RWPE2 (cell line): Measurements from ENCODE around the gene CSH2.
"Not testable (repeated sequence)": the region's sequence is repeated elsewhere in the genome, so short reads cannot be mapped to it uniquely, and the experiment has no call there.

ENCODE experiments used
- ATAC-seq: fragments of 200-7000 bp; cut with Tn5 transposase; 3 replicates; pipeline ENCODE4 v1.9.1; 2021; ENCODE audit warnings: low read depth
- DNase-seq: peaks from one replicate; pipeline ENCODE4 v3.0.0-alpha.2; 2020; ENCODE audit warnings: low spot score
- H3K27ac ChIP-seq: fragments of 450-650 bp; 2 replicates; pipeline ENCODE4 v1.5.1; 2017; ENCODE audit warnings: mild to moderate bottlenecking; ENCODE audit not compliant: poor library complexity, severe bottlenecking
- H3K27me3 ChIP-seq: fragments of 250-450 bp; sonication (Bioruptor Pico); 2 replicates; pipeline ENCODE4 v1.5.1; 2021; ENCODE audit warnings: mild to moderate bottlenecking, moderate library complexity; ENCODE audit not compliant: insufficient read depth, poor library complexity, severe bottlenecking
- H3K36me3 ChIP-seq: fragments of 250-450 bp; sonication (Bioruptor Pico); 2 replicates; pipeline ENCODE4 v1.5.1; 2020; ENCODE audit warnings: low read depth, mild to moderate bottlenecking, moderate library complexity
- H3K4me1 ChIP-seq: fragments of 250-450 bp; sonication (Bioruptor Pico); 2 replicates; pipeline ENCODE4 v1.5.1; 2021; ENCODE audit warnings: mild to moderate bottlenecking, moderate library complexity; ENCODE audit not compliant: insufficient read depth, poor library complexity, severe bottlenecking
- H3K4me3 ChIP-seq: fragments of 250-450 bp; sonication (Bioruptor Pico); 2 replicates; pipeline ENCODE4 v1.5.1; 2021; ENCODE audit warnings: mild to moderate bottlenecking, moderate library complexity; ENCODE audit not compliant: severe bottlenecking
- H3K9me3 ChIP-seq: fragments of 250-450 bp; sonication (Bioruptor Pico); 2 replicates; pipeline ENCODE4 v1.5.1; 2021; ENCODE audit warnings: mild to moderate bottlenecking, moderate library complexity; ENCODE audit not compliant: severe bottlenecking
- TF ChIP-seq, protein P1 (sequence below): fragments of 450-650 bp; IDR thresholded peaks from one replicate; pipeline ENCODE4 v1.5.1; 2017; ENCODE audit warnings: mild to moderate bottlenecking, moderate library complexity; ENCODE audit not compliant: poor library complexity, severe bottlenecking

Gene CSH2

DNA sequence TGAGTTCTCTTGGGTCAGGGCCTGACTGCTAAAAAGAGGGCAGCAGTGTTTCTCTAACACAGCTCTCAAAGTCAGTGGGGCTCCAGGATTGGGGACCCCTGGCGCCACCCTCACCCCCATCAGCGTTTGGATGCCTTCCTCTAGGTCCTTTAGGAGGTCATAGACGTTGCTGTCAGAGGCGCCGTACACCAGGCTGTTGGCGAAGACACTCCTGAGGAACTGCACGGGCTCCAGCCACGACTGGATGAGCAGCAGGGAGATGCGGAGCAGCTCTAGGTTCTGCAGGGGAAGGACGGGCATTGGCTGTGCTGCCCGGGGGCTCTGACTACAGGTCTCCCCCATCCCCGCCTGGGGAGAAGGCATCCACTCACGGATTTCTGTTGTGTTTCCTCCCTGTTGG lies 44.2 kb upstream of the CSH2 start:
- H3K9me3 ChIP-seq: no peaks in the 10 kb centered on the region
- no peaks in the 10 kb centered on the region for H3K4me1 ChIP-seq
- H3K4me3 ChIP-seq: no peak overlapping the region
- TF ChIP-seq, protein P1, sequence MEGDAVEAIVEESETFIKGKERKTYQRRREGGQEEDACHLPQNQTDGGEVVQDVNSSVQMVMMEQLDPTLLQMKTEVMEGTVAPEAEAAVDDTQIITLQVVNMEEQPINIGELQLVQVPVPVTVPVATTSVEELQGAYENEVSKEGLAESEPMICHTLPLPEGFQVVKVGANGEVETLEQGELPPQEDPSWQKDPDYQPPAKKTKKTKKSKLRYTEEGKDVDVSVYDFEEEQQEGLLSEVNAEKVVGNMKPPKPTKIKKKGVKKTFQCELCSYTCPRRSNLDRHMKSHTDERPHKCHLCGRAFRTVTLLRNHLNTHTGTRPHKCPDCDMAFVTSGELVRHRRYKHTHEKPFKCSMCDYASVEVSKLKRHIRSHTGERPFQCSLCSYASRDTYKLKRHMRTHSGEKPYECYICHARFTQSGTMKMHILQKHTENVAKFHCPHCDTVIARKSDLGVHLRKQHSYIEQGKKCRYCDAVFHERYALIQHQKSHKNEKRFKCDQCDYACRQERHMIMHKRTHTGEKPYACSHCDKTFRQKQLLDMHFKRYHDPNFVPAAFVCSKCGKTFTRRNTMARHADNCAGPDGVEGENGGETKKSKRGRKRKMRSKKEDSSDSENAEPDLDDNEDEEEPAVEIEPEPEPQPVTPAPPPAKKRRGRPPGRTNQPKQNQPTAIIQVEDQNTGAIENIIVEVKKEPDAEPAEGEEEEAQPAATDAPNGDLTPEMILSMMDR: no peak
- no peak for DNase-seq
- no peak overlapping the region for H3K27ac ChIP-seq
- no peaks in the 10 kb centered on the region for H3K36me3 ChIP-seq
- H3K27me3 ChIP-seq: peaks cover 2% of the 10 kb centered on the region
- no peak for ATAC-seq

DNA sequence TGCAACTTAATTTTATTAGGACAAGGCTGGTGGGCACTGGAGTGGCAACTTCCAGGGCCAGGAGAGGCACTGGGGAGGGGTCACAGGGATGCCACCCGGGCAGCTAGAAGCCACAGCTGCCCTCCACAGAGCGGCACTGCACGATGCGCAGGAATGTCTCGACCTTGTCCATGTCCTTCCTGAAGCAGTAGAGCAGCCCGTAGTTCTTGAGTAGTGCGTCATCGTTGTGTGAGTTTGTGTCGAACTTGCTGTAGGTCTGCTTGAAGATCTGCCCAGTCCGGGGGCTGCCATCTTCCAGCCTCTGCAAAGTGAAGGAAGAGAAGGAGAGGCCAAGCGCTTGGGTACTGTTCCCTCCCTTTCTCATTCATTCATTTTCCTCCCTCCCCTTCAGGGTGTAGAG lies 43.7 kb upstream of the CSH2 start:
- H3K9me3 ChIP-seq, H3K27ac ChIP-seq, ATAC-seq, H3K4me3 ChIP-seq, H3K27me3 ChIP-seq, DNase-seq, H3K36me3 ChIP-seq, H3K4me1 ChIP-seq: not testable (repeated sequence)

DNA sequence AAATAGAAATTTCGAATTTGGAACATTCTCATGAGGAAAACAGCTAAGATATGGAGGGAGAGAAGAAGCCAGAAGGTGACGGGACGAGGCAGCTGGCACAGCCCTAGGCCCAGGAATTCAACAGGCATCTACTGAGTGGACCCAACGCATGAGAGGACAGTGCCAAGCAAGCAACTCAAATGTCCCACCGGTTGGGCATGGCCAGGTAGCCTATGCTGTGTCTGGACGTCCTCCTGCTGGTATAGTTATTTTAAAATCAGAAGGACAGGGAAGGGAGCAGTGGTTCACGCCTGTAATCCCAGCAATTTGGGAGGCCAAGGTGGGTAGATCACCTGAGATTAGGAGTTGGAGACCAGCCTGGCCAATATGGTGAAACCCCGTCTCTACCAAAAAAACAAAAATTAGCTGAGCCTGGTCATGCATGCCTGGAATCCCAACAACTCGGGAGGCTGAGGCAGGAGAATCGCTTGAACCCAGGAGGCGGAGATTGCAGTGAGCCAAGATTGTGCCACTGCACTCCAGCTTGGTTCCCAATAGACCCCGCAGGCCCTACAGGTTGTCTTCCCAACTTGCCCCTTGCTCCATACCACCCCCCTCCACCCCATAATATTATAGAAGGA lies 43.2 kb upstream of the CSH2 start:
- no peak for ATAC-seq
- peaks cover 2% of the 10 kb centered on the region for H3K27me3 ChIP-seq
- DNase-seq: peak; percentile 4
- TF ChIP-seq, protein P1: no peak
- no peaks in the 10 kb centered on the region for H3K36me3 ChIP-seq
- H3K9me3 ChIP-seq: no peaks in the 10 kb centered on the region
- no peaks in the 10 kb centered on the region for H3K4me1 ChIP-seq
- H3K27ac ChIP-seq: no peak overlapping the region
- no peak overlapping the region for H3K4me3 ChIP-seq

DNA sequence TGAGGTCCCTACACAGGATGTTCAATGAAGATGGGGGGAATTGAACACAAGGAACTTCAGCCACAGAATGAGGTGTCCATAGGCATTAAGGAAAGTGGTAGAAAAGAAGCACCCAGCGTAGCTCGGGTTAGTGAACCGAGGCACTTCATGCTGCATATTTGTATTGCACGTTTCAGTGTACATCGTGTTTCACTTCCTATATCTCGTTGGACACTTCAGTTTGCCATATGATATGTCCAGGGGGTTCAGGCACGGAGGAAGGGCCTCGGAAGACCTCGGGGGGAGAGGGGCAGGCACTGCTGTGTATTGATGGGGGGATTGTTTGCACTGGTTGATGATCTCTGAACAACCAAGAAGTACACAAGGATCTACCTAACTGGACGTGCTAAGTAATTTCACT lies 42.3 kb upstream of the CSH2 start:
- not testable (repeated sequence) for H3K4me3 ChIP-seq, H3K36me3 ChIP-seq, ATAC-seq, H3K9me3 ChIP-seq, H3K27ac ChIP-seq, H3K4me1 ChIP-seq, H3K27me3 ChIP-seq, DNase-seq

DNA sequence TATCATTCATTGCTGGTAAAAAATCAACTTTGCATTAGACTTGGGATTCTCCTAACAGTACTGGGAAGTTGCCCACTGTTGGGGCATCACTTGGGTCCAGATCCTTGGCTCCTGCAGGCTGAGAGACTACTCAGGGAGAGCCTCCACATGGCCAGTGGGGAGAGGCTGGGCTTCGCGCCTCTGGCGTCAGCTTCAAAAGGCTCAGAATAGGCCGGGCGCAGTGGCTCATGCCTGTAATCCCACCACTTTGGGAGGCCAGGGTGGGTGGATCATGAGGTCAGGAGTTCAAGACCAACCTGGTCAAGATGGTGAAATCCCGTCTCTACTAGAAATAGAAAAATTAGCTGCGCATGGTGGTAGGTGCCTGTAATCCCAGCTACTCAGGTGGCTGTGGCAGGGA lies 41.0 kb upstream of the CSH2 start:
- no peak overlapping the region for H3K27ac ChIP-seq
- ATAC-seq: no peak
- H3K36me3 ChIP-seq: no peaks in the 10 kb centered on the region
- no peak overlapping the region for H3K4me3 ChIP-seq
- peaks cover 2% of the 10 kb centered on the region for H3K27me3 ChIP-seq
- H3K4me1 ChIP-seq: no peaks in the 10 kb centered on the region
- peak; percentile 28 for DNase-seq
- H3K9me3 ChIP-seq: no peaks in the 10 kb centered on the region
- TF ChIP-seq, protein P1: no peak

DNA sequence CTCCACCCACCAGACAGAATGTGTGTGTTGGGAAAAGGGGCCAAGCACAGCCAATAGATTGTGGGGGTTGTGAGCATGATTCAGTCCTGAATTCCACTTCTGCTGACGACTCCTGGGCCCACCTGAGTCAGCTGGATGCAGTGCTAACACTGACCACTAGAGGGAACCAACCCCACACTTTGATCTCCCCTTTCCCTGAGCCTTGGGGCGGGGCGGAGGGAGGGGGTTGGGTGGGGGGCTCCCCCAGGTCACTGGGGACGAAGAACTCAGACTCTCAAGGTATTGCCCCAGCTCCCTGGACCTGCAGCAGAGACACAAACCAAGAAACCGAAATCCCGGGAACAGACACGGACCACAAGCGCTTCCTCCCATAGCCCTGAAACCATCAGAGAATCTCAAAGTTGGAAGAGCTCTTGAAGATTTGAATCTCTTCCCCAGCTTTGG lies 38.2 kb upstream of the CSH2 start:
- H3K27me3 ChIP-seq: peaks cover 9% of the 10 kb centered on the region
- ATAC-seq (peak; percentile 74), DNase-seq (no peak)
- TF ChIP-seq, protein P1: peak; percentile 76
- H3K36me3 ChIP-seq: no peaks in the 10 kb centered on the region
- H3K9me3 ChIP-seq: no peaks in the 10 kb centered on the region
- H3K4me3 ChIP-seq: no peak overlapping the region
- no peak overlapping the region for H3K27ac ChIP-seq
- H3K4me1 ChIP-seq: no peaks in the 10 kb centered on the region
